HepG2 (cell line): ENCODE data around the gene IGSF21. TPM values are rescaled to one million over a fixed set of nuclear protein-coding genes. Genes with fewer than 3 reads are reported as not detected.

Experiments used
- BRD4 ChIP-seq: sonication (generic); formaldehyde crosslinking; IDR thresholded peaks from 2 replicates; pipeline ENCODE4 v1.4.0; 2020; ENCODE audit warnings: missing genetic modification reagents
- FOSL1 ChIP-seq: sonication (generic); formaldehyde crosslinking; IDR thresholded peaks from 2 replicates; pipeline ENCODE4 v1.9.0; 2021; ENCODE audit warnings: missing genetic modification reagents, borderline replicate concordance
- FOXK2 ChIP-seq: fragments of 450-650 bp; IDR thresholded peaks from 2 replicates; pipeline ENCODE4 v1.6.1; 2016
- JDP2 ChIP-seq: sonication (generic); formaldehyde crosslinking; IDR thresholded peaks from 2 replicates; pipeline ENCODE4 v1.8.1; 2022; ENCODE audit warnings: missing genetic modification reagents, borderline replicate concordance
- PRMT3 ChIP-seq: sonication (generic); formaldehyde crosslinking; IDR thresholded peaks from 2 replicates; pipeline ENCODE4 v1.8.1; 2022; ENCODE audit warnings: low read depth, mild to moderate bottlenecking, moderate library complexity, missing genetic modification reagents, borderline replicate concordance
- RFX5 ChIP-seq: IDR thresholded peaks from 2 replicates; pipeline ENCODE4 v1.6.1; 2011; ENCODE audit warnings: low read depth, low read length, improper control_type of control experiment
- RNF2 ChIP-seq: fragments of 450-650 bp; conservative IDR thresholded peaks from 2 replicates; pipeline ENCODE4 v1.6.1; 2016; ENCODE audit warnings: low read depth
- XBP1 ChIP-seq: sonication (generic); formaldehyde crosslinking; IDR thresholded peaks from 2 replicates; pipeline ENCODE4 v1.5.0; 2020; ENCODE audit warnings: missing genetic modification reagents
- ZNF143 ChIP-seq: sonication (generic); formaldehyde crosslinking; IDR thresholded peaks from 2 replicates; pipeline ENCODE4 v1.4.0; 2020; ENCODE audit warnings: missing genetic modification reagents
- ZNF577 ChIP-seq: sonication (generic); formaldehyde crosslinking; IDR thresholded peaks from 2 replicates; pipeline ENCODE4 v1.4.0; 2020; ENCODE audit warnings: mild to moderate bottlenecking, low read depth, missing genetic modification reagents, borderline replicate concordance
- ZNF766 ChIP-seq: sonication (generic); formaldehyde crosslinking; IDR thresholded peaks from 2 replicates; pipeline ENCODE4 v1.5.0; 2020; ENCODE audit warnings: missing genetic modification reagents, borderline replicate concordance
- polyA plus RNA-seq, 8 experiments: library from polyadenylated mRNA; depleted of rRNA in 3 of 8; stranded (reverse) in 7 of 8; unstranded in 1 of 8; fragments of >200 nt; fragmentation: Illumina TruSeq in 4 of 8; extraction: Trizol in 4 of 8; gene quantifications; 2 replicates each; pipeline versions ENCODE4 v1.2.1 to v1.2.3, GENCODE V29; 2011 to 2016; ENCODE audit warnings: low read depth in 4 of 8, missing spikeins in 1 of 8, mixed read lengths in 1 of 8; ENCODE audit not compliant: insufficient read depth in 1 of 8
- total RNA-seq, 5 experiments: library from RNA; depleted of rRNA; stranded (reverse); fragments of >200 nt; fragmentation: Illumina TruSeq; extraction: Trizol; gene quantifications; 2 replicates each; pipeline ENCODE4 v1.2.3, GENCODE V29; 2016; ENCODE audit warnings: low read depth in 1 of 5
- TF ChIP-seq, protein P1 (sequence below): sonication (generic); formaldehyde crosslinking; IDR thresholded peaks from 2 replicates; pipeline ENCODE4 v1.4.0; 2020; ENCODE audit warnings: missing genetic modification reagents, borderline replicate concordance
- TF ChIP-seq, protein P2 (sequence below): sonication (generic); formaldehyde crosslinking; IDR thresholded peaks from 2 replicates; pipeline ENCODE4 v1.8.1; 2023; ENCODE audit warnings: missing genetic modification reagents, inconsistent platforms, borderline replicate concordance
- TF ChIP-seq, protein P3 (sequence below): sonication (generic); formaldehyde crosslinking; IDR thresholded peaks from 2 replicates; pipeline ENCODE4 v1.5.0; 2020; ENCODE audit warnings: missing genetic modification reagents
- TF ChIP-seq, protein P4 (sequence below): sonication (generic); formaldehyde crosslinking; IDR thresholded peaks from 2 replicates; pipeline ENCODE4 v1.8.1; 2023; ENCODE audit warnings: mild to moderate bottlenecking, missing genetic modification reagents
- TF ChIP-seq, protein P5 (sequence below): IDR thresholded peaks from 2 replicates; pipeline ENCODE4 v1.6.1; 2016; ENCODE audit warnings: missing genetic modification reagents, missing compliant biosample characterization
- TF ChIP-seq, protein P6 (sequence below), 2 experiments: IDR thresholded peaks; 2 replicates each; pipeline ENCODE4 v1.6.1; 2011 to 2012; ENCODE audit warnings: low read length in 2 of 2, borderline replicate concordance in 1 of 2, low read depth in 1 of 2, mild to moderate bottlenecking in 1 of 2, moderate library complexity in 1 of 2

Gene IGSF21
- total and polyA plus RNA-seq, 2 of the 13 experiments (the other 11 are each of a cell fraction or from before 2014, with no cell fraction given): not detected

DNA sequence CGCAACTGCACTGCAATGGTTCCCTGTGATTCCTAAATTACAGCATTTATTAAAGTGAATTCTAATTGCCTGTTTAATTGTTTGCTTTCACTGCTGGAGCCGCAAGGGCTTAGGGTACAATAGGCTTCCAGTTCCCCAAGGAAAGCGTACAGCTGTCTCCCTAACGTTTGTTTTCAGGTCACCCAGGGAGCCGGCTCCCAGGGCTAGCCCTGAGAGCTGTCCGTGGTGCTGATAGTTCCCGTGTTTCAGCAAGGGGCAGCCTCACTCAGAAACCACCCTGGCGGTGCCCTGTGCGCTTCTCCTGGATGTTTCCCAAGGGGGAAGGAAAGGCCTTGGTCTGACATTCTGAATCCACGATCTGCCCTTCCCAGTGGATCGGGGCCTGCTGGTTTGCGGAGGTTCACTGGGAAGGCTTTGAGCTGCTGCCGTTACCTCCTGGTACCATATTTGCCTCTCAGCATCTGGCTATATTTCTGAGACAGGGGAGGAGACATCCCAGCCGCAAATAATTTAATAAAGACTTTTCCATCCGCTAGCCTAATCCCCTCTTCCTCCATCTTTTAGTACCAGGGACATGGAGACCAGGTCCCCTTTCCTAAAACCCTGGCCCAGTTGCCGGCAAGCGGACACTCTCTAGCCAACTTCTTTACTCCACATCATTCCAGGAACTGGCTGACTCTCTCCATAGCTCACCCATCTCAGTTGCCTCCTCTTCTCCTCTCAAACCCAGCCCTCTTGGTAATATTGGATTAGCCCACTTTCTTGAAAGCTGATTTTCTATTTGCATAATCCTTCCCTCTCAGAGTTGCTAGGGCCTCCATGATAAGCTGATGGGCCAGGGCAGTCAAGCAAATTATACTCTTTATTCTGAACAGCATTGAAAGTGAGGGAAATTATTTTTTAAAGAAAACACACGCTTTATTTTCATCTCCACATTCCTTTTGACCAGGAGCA, 149.0 kb downstream of the IGSF21 start (continued):
- TF ChIP-seq, protein P1, sequence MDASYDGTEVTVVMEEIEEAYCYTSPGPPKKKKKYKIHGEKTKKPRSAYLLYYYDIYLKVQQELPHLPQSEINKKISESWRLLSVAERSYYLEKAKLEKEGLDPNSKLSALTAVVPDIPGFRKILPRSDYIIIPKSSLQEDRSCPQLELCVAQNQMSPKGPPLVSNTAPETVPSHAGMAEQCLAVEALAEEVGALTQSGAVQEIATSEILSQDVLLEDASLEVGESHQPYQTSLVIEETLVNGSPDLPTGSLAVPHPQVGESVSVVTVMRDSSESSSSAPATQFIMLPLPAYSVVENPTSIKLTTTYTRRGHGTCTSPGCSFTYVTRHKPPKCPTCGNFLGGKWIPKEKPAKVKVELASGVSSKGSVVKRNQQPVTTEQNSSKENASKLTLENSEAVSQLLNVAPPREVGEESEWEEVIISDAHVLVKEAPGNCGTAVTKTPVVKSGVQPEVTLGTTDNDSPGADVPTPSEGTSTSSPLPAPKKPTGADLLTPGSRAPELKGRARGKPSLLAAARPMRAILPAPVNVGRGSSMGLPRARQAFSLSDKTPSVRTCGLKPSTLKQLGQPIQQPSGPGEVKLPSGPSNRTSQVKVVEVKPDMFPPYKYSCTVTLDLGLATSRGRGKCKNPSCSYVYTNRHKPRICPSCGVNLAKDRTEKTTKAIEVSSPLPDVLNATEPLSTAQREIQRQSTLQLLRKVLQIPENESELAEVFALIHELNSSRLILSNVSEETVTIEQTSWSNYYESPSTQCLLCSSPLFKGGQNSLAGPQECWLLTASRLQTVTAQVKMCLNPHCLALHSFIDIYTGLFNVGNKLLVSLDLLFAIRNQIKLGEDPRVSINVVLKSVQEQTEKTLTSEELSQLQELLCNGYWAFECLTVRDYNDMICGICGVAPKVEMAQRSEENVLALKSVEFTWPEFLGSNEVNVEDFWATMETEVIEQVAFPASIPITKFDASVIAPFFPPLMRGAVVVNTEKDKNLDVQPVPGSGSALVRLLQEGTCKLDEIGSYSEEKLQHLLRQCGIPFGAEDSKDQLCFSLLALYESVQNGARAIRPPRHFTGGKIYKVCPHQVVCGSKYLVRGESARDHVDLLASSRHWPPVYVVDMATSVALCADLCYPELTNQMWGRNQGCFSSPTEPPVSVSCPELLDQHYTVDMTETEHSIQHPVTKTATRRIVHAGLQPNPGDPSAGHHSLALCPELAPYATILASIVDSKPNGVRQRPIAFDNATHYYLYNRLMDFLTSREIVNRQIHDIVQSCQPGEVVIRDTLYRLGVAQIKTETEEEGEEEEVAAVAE: 0 out of 2 replicates have a peak, but pooled peaks have one; percentile 47
- no peak for TF ChIP-seq RNF2
- no peak for TF ChIP-seq FOXK2
- TF ChIP-seq PRMT3 (CRISPR knock-in tag): no peak
- no peak for TF ChIP-seq RFX5
- TF ChIP-seq, protein P2, sequence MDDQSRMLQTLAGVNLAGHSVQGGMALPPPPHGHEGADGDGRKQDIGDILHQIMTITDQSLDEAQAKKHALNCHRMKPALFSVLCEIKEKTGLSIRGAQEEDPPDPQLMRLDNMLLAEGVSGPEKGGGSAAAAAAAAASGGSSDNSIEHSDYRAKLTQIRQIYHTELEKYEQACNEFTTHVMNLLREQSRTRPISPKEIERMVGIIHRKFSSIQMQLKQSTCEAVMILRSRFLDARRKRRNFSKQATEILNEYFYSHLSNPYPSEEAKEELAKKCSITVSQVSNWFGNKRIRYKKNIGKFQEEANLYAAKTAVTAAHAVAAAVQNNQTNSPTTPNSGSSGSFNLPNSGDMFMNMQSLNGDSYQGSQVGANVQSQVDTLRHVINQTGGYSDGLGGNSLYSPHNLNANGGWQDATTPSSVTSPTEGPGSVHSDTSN (CRISPR knock-in tag): 0 out of 2 replicates have a peak, but pooled peaks have one; percentile 66
- TF ChIP-seq, protein P3, sequence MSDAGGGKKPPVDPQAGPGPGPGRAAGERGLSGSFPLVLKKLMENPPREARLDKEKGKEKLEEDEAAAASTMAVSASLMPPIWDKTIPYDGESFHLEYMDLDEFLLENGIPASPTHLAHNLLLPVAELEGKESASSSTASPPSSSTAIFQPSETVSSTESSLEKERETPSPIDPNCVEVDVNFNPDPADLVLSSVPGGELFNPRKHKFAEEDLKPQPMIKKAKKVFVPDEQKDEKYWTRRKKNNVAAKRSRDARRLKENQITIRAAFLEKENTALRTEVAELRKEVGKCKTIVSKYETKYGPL (CRISPR knock-in tag): peak; percentile 74; the same call in 1 of the 2 replicates
- TF ChIP-seq ZNF766 (CRISPR knock-in tag): peak; percentile 39; the same call in 1 of the 2 replicates
- TF ChIP-seq, protein P4, sequence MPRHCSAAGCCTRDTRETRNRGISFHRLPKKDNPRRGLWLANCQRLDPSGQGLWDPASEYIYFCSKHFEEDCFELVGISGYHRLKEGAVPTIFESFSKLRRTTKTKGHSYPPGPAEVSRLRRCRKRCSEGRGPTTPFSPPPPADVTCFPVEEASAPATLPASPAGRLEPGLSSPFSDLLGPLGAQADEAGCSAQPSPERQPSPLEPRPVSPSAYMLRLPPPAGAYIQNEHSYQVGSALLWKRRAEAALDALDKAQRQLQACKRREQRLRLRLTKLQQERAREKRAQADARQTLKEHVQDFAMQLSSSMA (CRISPR knock-in tag): no peak
- TF ChIP-seq, protein P5, sequence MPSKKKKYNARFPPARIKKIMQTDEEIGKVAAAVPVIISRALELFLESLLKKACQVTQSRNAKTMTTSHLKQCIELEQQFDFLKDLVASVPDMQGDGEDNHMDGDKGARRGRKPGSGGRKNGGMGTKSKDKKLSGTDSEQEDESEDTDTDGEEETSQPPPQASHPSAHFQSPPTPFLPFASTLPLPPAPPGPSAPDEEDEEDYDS (CRISPR knock-in tag): no peak
- TF ChIP-seq, protein P6, sequence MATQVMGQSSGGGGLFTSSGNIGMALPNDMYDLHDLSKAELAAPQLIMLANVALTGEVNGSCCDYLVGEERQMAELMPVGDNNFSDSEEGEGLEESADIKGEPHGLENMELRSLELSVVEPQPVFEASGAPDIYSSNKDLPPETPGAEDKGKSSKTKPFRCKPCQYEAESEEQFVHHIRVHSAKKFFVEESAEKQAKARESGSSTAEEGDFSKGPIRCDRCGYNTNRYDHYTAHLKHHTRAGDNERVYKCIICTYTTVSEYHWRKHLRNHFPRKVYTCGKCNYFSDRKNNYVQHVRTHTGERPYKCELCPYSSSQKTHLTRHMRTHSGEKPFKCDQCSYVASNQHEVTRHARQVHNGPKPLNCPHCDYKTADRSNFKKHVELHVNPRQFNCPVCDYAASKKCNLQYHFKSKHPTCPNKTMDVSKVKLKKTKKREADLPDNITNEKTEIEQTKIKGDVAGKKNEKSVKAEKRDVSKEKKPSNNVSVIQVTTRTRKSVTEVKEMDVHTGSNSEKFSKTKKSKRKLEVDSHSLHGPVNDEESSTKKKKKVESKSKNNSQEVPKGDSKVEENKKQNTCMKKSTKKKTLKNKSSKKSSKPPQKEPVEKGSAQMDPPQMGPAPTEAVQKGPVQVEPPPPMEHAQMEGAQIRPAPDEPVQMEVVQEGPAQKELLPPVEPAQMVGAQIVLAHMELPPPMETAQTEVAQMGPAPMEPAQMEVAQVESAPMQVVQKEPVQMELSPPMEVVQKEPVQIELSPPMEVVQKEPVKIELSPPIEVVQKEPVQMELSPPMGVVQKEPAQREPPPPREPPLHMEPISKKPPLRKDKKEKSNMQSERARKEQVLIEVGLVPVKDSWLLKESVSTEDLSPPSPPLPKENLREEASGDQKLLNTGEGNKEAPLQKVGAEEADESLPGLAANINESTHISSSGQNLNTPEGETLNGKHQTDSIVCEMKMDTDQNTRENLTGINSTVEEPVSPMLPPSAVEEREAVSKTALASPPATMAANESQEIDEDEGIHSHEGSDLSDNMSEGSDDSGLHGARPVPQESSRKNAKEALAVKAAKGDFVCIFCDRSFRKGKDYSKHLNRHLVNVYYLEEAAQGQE (IDR thresholded peaks at IDR 0.05; ENCODE audit: borderline replicate concordance in 1 of 2, low read depth in 1 of 2, low read length in 2 of 2): peak; percentile 90 to 97
- TF ChIP-seq ZNF143: no peak
- TF ChIP-seq ZNF577 (CRISPR knock-in tag): no peak
- TF ChIP-seq FOSL1 (CRISPR knock-in tag): no peak
- no peak for TF ChIP-seq XBP1 (CRISPR knock-in tag)
- TF ChIP-seq BRD4 (CRISPR knock-in tag): no peak
- TF ChIP-seq JDP2 (CRISPR knock-in tag): no peak
